Fibroblast of the aortic adventitia (primary cell): ENCODE results near the gene SQSTM1. TPM values are rescaled to one million over a fixed set of nuclear protein-coding genes. Genes with fewer than 3 reads are reported as not detected.
A peak's percentile ranks its signal among the peaks of the same experiment; 100 is the strongest.

ENCODE experiments used
- DNase-seq: peaks from one replicate; pipeline ENCODE4 v3.0.0-alpha.2; 2010; ENCODE audit warnings: low read depth
- H3K4me3 ChIP-seq: 2 replicates; pipeline ENCODE4 v1.5.1; 2011; ENCODE audit warnings: low read depth, mild to moderate bottlenecking, control low read depth, low read length, moderate library complexity
- CTCF ChIP-seq: IDR thresholded peaks from 2 replicates; pipeline ENCODE4 v1.5.1; 2011; ENCODE audit warnings: mild to moderate bottlenecking, low read length, control low read depth, inconsistent platforms; ENCODE audit not compliant: insufficient read depth
- total RNA-seq: library from RNA; depleted of rRNA; stranded (reverse); fragments of >200 nt; gene quantifications from 2 replicates; pipeline ENCODE4 v1.2.3, GENCODE V29; 2012; ENCODE audit warnings: low replicate concordance

Gene SQSTM1
- total RNA-seq, 1 donor: 596 TPM

- TF ChIP-seq CTCF: no peak
- H3K4me3 ChIP-seq: no peak overlapping the region
- no peak for DNase-seq
Measured at GRCh38 chr5:179798771-179799643, 21.7 kb upstream of the SQSTM1 start.

GRCh38 chr5:179799644-179799973, 21.1 kb upstream of the SQSTM1 start:
- DNase-seq: no peak
- no peak overlapping the region for H3K4me3 ChIP-seq
- no peak for TF ChIP-seq CTCF

GRCh38 chr5:179800071-179800695, 20.5 kb upstream of the SQSTM1 start:
- DNase-seq: no peak
- no peak for TF ChIP-seq CTCF
- no peak overlapping the region for H3K4me3 ChIP-seq

GRCh38 chr5:179800696-179801201, 20.0 kb upstream of the SQSTM1 start:
- DNase-seq: no peak
- no peak for TF ChIP-seq CTCF
- no peak overlapping the region for H3K4me3 ChIP-seq

- no peak overlapping the region for H3K4me3 ChIP-seq
- TF ChIP-seq CTCF: peak; percentile 60
- peak; percentile 47 for DNase-seq
Measured at GRCh38 chr5:179801304-179802206, 19.1 kb upstream of the SQSTM1 start.

- no peak for DNase-seq
- no peak overlapping the region for H3K4me3 ChIP-seq
- TF ChIP-seq CTCF: no peak
Measured at GRCh38 chr5:179802207-179802883, 18.4 kb upstream of the SQSTM1 start.
